ENCODE data around the gene MAP3K2. TPM values are rescaled to one million over a fixed set of nuclear protein-coding genes. Genes with fewer than 3 reads are reported as not detected.

MAP3K2 gene
- total RNA-seq, 1 experiment from 2014 or later, result 54.6 TPM

DNA sequence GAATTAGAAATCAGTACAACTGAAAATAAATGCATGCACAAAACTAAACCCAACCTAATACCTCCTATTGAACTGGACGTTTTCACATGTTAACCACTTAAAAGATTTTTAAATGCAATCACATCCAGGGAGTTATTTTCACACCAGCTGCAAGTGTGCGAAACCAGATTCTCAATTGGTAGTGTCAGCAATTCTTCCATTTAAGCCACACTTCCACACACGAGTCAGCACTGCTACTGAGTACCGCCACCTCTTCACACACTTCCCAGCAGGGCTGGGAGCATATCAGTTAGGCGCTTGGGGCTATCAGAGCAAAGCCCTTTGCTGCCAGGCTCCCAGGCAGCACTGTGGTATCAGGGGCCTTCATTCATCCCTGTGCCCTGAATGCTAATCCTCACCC is 108.0 kb downstream of the MAP3K2 start:
- TF ChIP-seq EZH2phosphoT487 (IDR thresholded peaks at IDR 0.05; ENCODE audit: borderline replicate concordance, low read length), result no peak
- TF ChIP-seq, protein P1, sequence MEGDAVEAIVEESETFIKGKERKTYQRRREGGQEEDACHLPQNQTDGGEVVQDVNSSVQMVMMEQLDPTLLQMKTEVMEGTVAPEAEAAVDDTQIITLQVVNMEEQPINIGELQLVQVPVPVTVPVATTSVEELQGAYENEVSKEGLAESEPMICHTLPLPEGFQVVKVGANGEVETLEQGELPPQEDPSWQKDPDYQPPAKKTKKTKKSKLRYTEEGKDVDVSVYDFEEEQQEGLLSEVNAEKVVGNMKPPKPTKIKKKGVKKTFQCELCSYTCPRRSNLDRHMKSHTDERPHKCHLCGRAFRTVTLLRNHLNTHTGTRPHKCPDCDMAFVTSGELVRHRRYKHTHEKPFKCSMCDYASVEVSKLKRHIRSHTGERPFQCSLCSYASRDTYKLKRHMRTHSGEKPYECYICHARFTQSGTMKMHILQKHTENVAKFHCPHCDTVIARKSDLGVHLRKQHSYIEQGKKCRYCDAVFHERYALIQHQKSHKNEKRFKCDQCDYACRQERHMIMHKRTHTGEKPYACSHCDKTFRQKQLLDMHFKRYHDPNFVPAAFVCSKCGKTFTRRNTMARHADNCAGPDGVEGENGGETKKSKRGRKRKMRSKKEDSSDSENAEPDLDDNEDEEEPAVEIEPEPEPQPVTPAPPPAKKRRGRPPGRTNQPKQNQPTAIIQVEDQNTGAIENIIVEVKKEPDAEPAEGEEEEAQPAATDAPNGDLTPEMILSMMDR (conservative IDR thresholded peaks at IDR 0.05; ENCODE audit: low read depth, low read length), result no peak
- TF ChIP-seq EZH2 (IDR thresholded peaks at IDR 0.05; ENCODE audit: low read length, unreplicated experiment), result no peak
- H3K36me3 ChIP-seq (ENCODE audit: low read depth, low read length), result peaks cover 51% of the 10 kb centered on the region
- CTCF ChIA-PET, result no interaction called here

DNA sequence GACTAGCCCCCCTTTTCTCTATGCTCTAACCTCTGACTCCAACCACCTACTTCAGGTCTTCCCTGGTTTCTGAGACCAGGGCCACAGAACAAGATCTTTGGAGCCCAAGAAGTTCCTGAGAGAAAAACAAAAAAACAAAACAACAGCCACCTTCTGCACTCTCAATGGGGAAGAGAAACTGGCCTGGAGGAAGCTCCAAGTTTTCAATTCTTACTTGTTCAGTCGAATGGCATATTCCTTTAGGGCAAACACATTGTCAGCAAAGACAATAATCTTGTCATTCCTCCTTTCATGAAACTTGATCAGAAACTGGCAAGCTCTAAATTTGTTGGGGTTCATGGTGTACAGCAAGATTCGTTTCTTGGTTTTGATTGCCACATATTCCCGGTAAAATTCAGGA is 108.8 kb downstream of the MAP3K2 start:
- ChIA-PET CTCF (no interaction called here), POLR2A (ENCODE audit: unreplicated experiment) (no interaction called here)
- no peaks in the 10 kb centered on the region for H3K9me2 ChIP-seq (replicated peaks; ENCODE audit: low read length)
- no peak overlapping the region for H2AFZ ChIP-seq (ENCODE audit: low read length)
- DNase-seq, result no peak
- H3K9ac ChIP-seq (ENCODE audit: low read length), result no peak overlapping the region
- no peaks in the 10 kb centered on the region for H3K4me1 ChIP-seq (ENCODE audit: insufficient read depth, low read length)
- H3K27ac ChIP-seq (ENCODE audit: low read length), result no peak overlapping the region
- no peaks in the 10 kb centered on the region for H3F3A ChIP-seq (ENCODE audit: low read length, unreplicated experiment)
- H3K4me2 ChIP-seq (ENCODE audit: low read length), result no peak overlapping the region
- TF ChIP-seq, protein P1 (conservative IDR thresholded peaks at IDR 0.05; ENCODE audit: low read depth, low read length), result no peak
- TF ChIP-seq EZH2 (IDR thresholded peaks at IDR 0.05; ENCODE audit: low read length, unreplicated experiment) (no peak), EZH2phosphoT487 (IDR thresholded peaks at IDR 0.05; ENCODE audit: borderline replicate concordance, low read length) (no peak)
- H3K79me2 ChIP-seq (ENCODE audit: low read length), result peaks cover 11% of the 10 kb centered on the region; the same call in 1 of the 2 replicates
- H3K9me3 ChIP-seq (ENCODE audit: low read length), result no peaks in the 10 kb centered on the region
- ATAC-seq, result no peak
- no peaks in the 10 kb centered on the region for H4K20me1 ChIP-seq (ENCODE audit: low read length)
- H3K36me3 ChIP-seq (ENCODE audit: low read depth, low read length), result peaks cover 47% of the 10 kb centered on the region
- no peak overlapping the region for H3K4me3 ChIP-seq (ENCODE audit: low read length)
- intact Hi-C loops (cut with micrococcal nuclease), result no loop called here
- BruUV-seq (replicated peaks), result no TSS peak
- H3K27me3 ChIP-seq (ENCODE audit: low read length), result no peaks in the 10 kb centered on the region

More for the DNA sequence above, 108.0 kb downstream of the MAP3K2 start:
- no peak overlapping the region for H3K9ac ChIP-seq (ENCODE audit: low read length)
- no peak overlapping the region for H3K4me2 ChIP-seq (ENCODE audit: low read length)
- no peaks in the 10 kb centered on the region for H3K9me3 ChIP-seq (ENCODE audit: low read length)
- H2AFZ ChIP-seq (ENCODE audit: low read length), result no peak overlapping the region
- no peaks in the 10 kb centered on the region for H3K4me1 ChIP-seq (ENCODE audit: insufficient read depth, low read length)
- H3K4me3 ChIP-seq (ENCODE audit: low read length), result no peak overlapping the region
- no peak overlapping the region for H3K27ac ChIP-seq (ENCODE audit: low read length)
- H4K20me1 ChIP-seq (ENCODE audit: low read length), result no peaks in the 10 kb centered on the region
- no peak for DNase-seq
- intact Hi-C loops (cut with micrococcal nuclease), result no loop called here
- POLR2A ChIA-PET (ENCODE audit: unreplicated experiment), result no interaction called here
- no TSS peak for BruUV-seq (replicated peaks)
- H3K9me2 ChIP-seq (replicated peaks; ENCODE audit: low read length), result no peaks in the 10 kb centered on the region
- peaks cover 11% of the 10 kb centered on the region; the same call in 1 of the 2 replicates for H3K79me2 ChIP-seq (ENCODE audit: low read length)
- ATAC-seq, result no peak
- H3F3A ChIP-seq (ENCODE audit: low read length, unreplicated experiment), result no peaks in the 10 kb centered on the region
- no peaks in the 10 kb centered on the region for H3K27me3 ChIP-seq (ENCODE audit: low read length)

DNA sequence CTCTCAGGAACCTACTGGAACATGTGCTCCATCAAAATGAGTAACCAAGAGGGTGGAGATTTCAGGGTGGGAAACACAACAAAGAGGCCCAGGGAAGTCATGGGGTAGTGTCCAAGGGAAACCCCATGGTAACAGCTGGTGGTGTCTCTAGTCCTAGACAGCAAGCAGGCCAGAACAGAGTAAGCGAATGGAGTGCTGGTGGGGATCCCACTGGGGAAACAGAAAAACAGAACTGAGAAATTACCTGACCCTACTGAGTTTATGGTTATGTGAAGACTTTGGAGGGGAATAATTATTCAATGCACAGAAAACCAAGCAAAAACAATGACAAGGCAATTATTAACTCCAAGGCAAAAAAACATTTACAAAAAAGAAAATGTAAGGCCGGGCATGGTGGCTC is 110.7 kb downstream of the MAP3K2 start:
- intact Hi-C loops (cut with micrococcal nuclease), result no loop called here
- Histone ChIP-seq H4K20me1 (ENCODE audit: low read length) (no peaks in the 10 kb centered on the region), H3F3A (ENCODE audit: low read length, unreplicated experiment) (no peaks in the 10 kb centered on the region), H3K4me2 (ENCODE audit: low read length) (no peak overlapping the region), H3K36me3 (ENCODE audit: low read depth, low read length) (peaks cover 42% of the 10 kb centered on the region), H3K27ac (ENCODE audit: low read length) (no peak overlapping the region), H3K4me3 (ENCODE audit: low read length) (no peak overlapping the region), H2AFZ (ENCODE audit: low read length) (no peak overlapping the region), H3K4me1 (ENCODE audit: insufficient read depth, low read length) (no peaks in the 10 kb centered on the region), H3K27me3 (ENCODE audit: low read length) (no peaks in the 10 kb centered on the region), H3K9me3 (ENCODE audit: low read length) (no peaks in the 10 kb centered on the region), H3K9ac (ENCODE audit: low read length) (no peak overlapping the region), H3K9me2 (replicated peaks; ENCODE audit: low read length) (no peaks in the 10 kb centered on the region), H3K79me2 (ENCODE audit: low read length) (no peaks in the 10 kb centered on the region)
- ChIA-PET CTCF (no interaction called here), POLR2A (ENCODE audit: unreplicated experiment) (no interaction called here)
- BruUV-seq (replicated peaks), result no TSS peak
- no peak for DNase-seq
- ATAC-seq, result no peak
- TF ChIP-seq, protein P1 (conservative IDR thresholded peaks at IDR 0.05; ENCODE audit: low read depth, low read length), result no peak
- no peak for TF ChIP-seq EZH2phosphoT487 (IDR thresholded peaks at IDR 0.05; ENCODE audit: borderline replicate concordance, low read length)
- TF ChIP-seq EZH2 (IDR thresholded peaks at IDR 0.05; ENCODE audit: low read length, unreplicated experiment), result no peak

Data from PC-3 (cell line).